ENCODE data around the gene IL22RA2.

Gene IL22RA2

DNA sequence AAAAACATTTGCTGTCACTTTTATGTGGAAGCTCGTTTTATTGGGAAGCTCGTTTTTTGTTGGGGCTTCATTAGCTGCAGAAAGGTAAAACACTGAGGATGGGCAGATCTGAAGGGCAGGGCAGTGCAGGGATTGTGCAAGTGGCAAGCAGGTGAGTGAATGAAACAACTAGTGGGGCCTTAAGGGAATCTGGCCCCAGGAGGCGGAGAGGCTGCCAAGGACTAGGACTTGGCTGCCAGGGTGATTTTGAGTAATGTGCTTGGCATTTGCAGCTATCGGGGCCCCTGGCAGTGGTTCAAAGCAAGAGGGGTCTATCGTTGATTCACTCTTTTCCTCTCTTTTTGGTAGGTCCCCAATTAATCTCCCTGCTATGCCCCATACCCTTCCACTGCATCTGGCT is 11.5 kb downstream of the IL22RA2 start:
- Histone ChIP-seq H3K23ac (ENCODE audit: low read length) (no peak overlapping the region), H3K79me2 (ENCODE audit: control insufficient read depth, insufficient read depth, low read length, poor library complexity) (no peaks in the 10 kb centered on the region), H3K79me1 (ENCODE audit: low read length) (no peaks in the 10 kb centered on the region), H4K8ac (ENCODE audit: low read depth, low read length) (no peak overlapping the region), H3K4me1 (ENCODE audit: control insufficient read depth in 1 of 2, insufficient read depth in 2 of 2, low read length in 2 of 2) (no peaks in the 10 kb centered on the region), H3K14ac (ENCODE audit: low read length) (no peak overlapping the region), H3K4me2 (ENCODE audit: low read length) (no peak overlapping the region), H2BK5ac (ENCODE audit: low read depth, low read length, poor library complexity) (no peak overlapping the region), H4K12ac (ENCODE audit: low read depth, low read length) (no peak overlapping the region), H3K4me3 (ENCODE audit: low read depth, low read length) (no peak overlapping the region), H2BK12ac (ENCODE audit: low read length) (no peak overlapping the region), H3K27me3 (ENCODE audit: insufficient read depth, low read length) (no peaks in the 10 kb centered on the region), H2BK120ac (ENCODE audit: insufficient read depth, low read length, poor library complexity) (no peak overlapping the region), H3K4ac (ENCODE audit: low read depth, low read length) (no peak overlapping the region), H3K9me3 (ENCODE audit: insufficient read depth, low read depth, low read length) (peaks cover 13% of the 10 kb centered on the region), H3K36me3 (ENCODE audit: control insufficient read depth in 1 of 2, insufficient read depth in 2 of 2, low read length in 2 of 2) (peaks cover 0 to 4% of the 10 kb centered on the region in 2 experiments), H4K91ac (ENCODE audit: low read depth, low read length) (no peak overlapping the region), H2AFZ (ENCODE audit: insufficient read depth, low read length, poor library complexity) (no peak overlapping the region), H3K18ac (ENCODE audit: low read length) (no peak overlapping the region), H3K27ac (ENCODE audit: low read depth, low read length) (no peak overlapping the region), H2AK5ac (ENCODE audit: low read length) (no peak overlapping the region), H3K9ac (ENCODE audit: low read length) (no peak overlapping the region)
- no peak for DNase-seq
- WGBS (ENCODE audit: extremely low coverage, insufficient coverage, insufficient read length) = no CpG with 5 or more reads among the region's 5 CpGs

DNA sequence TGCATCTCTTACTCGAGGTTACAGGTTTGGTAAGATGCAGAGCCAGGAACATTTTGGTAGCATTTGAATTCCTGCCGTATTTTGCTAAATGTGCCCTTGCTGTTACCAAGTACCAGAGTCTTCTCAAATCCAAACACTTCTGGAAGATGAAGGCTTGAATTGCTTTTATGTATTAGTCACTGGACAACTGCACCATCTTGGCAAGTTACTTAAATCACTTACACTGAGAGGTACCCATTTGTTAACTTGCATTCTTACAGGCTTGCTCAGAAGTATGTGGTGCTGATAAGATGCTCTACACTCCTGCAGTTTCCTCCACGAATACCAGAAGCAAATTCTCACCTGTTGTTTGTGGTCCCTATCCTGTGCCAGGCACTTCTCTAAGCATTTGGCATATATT is 12.7 kb downstream of the IL22RA2 start:
- Histone ChIP-seq H3K4me2 (ENCODE audit: low read length) (no peak overlapping the region), H3K9ac (ENCODE audit: low read length) (no peak overlapping the region), H2AFZ (ENCODE audit: insufficient read depth, low read length, poor library complexity) (no peak overlapping the region), H3K27me3 (ENCODE audit: insufficient read depth, low read length) (no peaks in the 10 kb centered on the region), H3K4me3 (ENCODE audit: low read depth, low read length) (no peak overlapping the region), H3K23ac (ENCODE audit: low read length) (no peak overlapping the region), H4K8ac (ENCODE audit: low read depth, low read length) (no peak overlapping the region), H3K4me1 (ENCODE audit: control insufficient read depth in 1 of 2, insufficient read depth in 2 of 2, low read length in 2 of 2) (no peaks in the 10 kb centered on the region), H3K79me2 (ENCODE audit: control insufficient read depth, insufficient read depth, low read length, poor library complexity) (no peaks in the 10 kb centered on the region), H3K18ac (ENCODE audit: low read length) (no peak overlapping the region), H4K12ac (ENCODE audit: low read depth, low read length) (no peak overlapping the region), H2AK5ac (ENCODE audit: low read length) (no peak overlapping the region), H3K36me3 (ENCODE audit: control insufficient read depth in 1 of 2, insufficient read depth in 2 of 2, low read length in 2 of 2) (peaks cover 0 to 4% of the 10 kb centered on the region in 2 experiments), H3K27ac (ENCODE audit: low read depth, low read length) (no peak overlapping the region), H2BK5ac (ENCODE audit: low read depth, low read length, poor library complexity) (no peak overlapping the region), H3K79me1 (ENCODE audit: low read length) (no peaks in the 10 kb centered on the region), H3K14ac (ENCODE audit: low read length) (no peak overlapping the region), H2BK12ac (ENCODE audit: low read length) (no peak overlapping the region), H3K4ac (ENCODE audit: low read depth, low read length) (no peak overlapping the region), H2BK120ac (ENCODE audit: insufficient read depth, low read length, poor library complexity) (no peak overlapping the region), H3K9me3 (ENCODE audit: insufficient read depth, low read depth, low read length) (peaks cover 13% of the 10 kb centered on the region), H4K91ac (ENCODE audit: low read depth, low read length) (no peak overlapping the region)
- no CpG with 5 or more reads among the region's 3 CpGs for WGBS (ENCODE audit: extremely low coverage, insufficient coverage, insufficient read length)
- peak; percentile 61 to 90 for DNase-seq

DNA sequence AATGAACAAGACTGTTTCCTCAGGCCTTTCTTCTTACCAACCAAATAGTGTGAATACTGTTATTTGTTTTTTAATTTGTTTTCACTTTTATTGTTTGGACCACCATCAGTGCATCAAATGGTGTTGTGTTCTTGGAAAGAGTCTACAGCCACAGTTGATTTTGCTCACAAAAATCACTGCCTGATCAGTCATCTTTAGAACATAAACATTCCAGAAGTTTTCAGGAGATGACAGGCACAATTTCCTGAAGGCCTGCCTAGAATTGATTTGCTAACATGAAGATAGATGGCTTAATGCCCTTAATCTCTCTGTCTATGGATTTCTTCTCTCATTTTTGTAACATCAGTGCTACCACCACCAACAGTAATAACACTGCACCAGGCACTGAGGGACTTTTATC is 13.5 kb downstream of the IL22RA2 start:
- Histone ChIP-seq H3K23ac (ENCODE audit: low read length) (no peak overlapping the region), H3K36me3 (ENCODE audit: control insufficient read depth in 1 of 2, insufficient read depth in 2 of 2, low read length in 2 of 2) (peaks cover 0 to 4% of the 10 kb centered on the region in 2 experiments)

GRCh38 chr6:137157601-137158000 is 15.8 kb downstream of the IL22RA2 start:
- WGBS (ENCODE audit: extremely low coverage, insufficient coverage, insufficient read length) = no CpG with 5 or more reads among the region's 4 CpGs
- H2BK120ac ChIP-seq (ENCODE audit: insufficient read depth, low read length, poor library complexity) = no peak overlapping the region
- no peak overlapping the region for H3K18ac ChIP-seq (ENCODE audit: low read length)
- H3K27ac ChIP-seq (ENCODE audit: low read depth, low read length) = no peak overlapping the region
- H4K91ac ChIP-seq (ENCODE audit: low read depth, low read length) = no peak overlapping the region
- no peak overlapping the region for H3K4me2 ChIP-seq (ENCODE audit: low read length)
- H2BK12ac ChIP-seq (ENCODE audit: low read length) = no peak overlapping the region
- no peak overlapping the region for H2AK5ac ChIP-seq (ENCODE audit: low read length)
- no peak overlapping the region for H2AFZ ChIP-seq (ENCODE audit: insufficient read depth, low read length, poor library complexity)
- no peaks in the 10 kb centered on the region for H3K36me3 ChIP-seq (ENCODE audit: control insufficient read depth in 1 of 2, insufficient read depth in 2 of 2, low read length in 2 of 2)
- H2BK5ac ChIP-seq (ENCODE audit: low read depth, low read length, poor library complexity) = no peak overlapping the region
- peaks cover 2% of the 10 kb centered on the region for H3K9me3 ChIP-seq (ENCODE audit: insufficient read depth, low read depth, low read length)
- H3K27me3 ChIP-seq (ENCODE audit: insufficient read depth, low read length) = no peaks in the 10 kb centered on the region
- H3K23ac ChIP-seq (ENCODE audit: low read length) = no peak overlapping the region
- H3K9ac ChIP-seq (ENCODE audit: low read length) = no peak overlapping the region
- H3K79me2 ChIP-seq (ENCODE audit: control insufficient read depth, insufficient read depth, low read length, poor library complexity) = no peaks in the 10 kb centered on the region
- H3K4me1 ChIP-seq (ENCODE audit: control insufficient read depth in 1 of 2, insufficient read depth in 2 of 2, low read length in 2 of 2) = no peaks in the 10 kb centered on the region
- H3K4me3 ChIP-seq (ENCODE audit: low read depth, low read length) = no peak overlapping the region
- no peak overlapping the region for H3K4ac ChIP-seq (ENCODE audit: low read depth, low read length)
- no peak overlapping the region for H3K14ac ChIP-seq (ENCODE audit: low read length)
- H3K79me1 ChIP-seq (ENCODE audit: low read length) = no peaks in the 10 kb centered on the region
- no peak overlapping the region for H4K8ac ChIP-seq (ENCODE audit: low read depth, low read length)
- no peak overlapping the region for H4K12ac ChIP-seq (ENCODE audit: low read depth, low read length)
- DNase-seq = peak in 1 of 2 donors; percentile 24

More for the DNA sequence above, 13.5 kb downstream of the IL22RA2 start:
- Histone ChIP-seq H2BK5ac (ENCODE audit: low read depth, low read length, poor library complexity) (no peak overlapping the region), H3K9me3 (ENCODE audit: insufficient read depth, low read depth, low read length) (peaks cover 9% of the 10 kb centered on the region), H2BK12ac (ENCODE audit: low read length) (no peak overlapping the region), H3K27ac (ENCODE audit: low read depth, low read length) (no peak overlapping the region), H2AFZ (ENCODE audit: insufficient read depth, low read length, poor library complexity) (no peak overlapping the region), H3K4ac (ENCODE audit: low read depth, low read length) (no peak overlapping the region), H3K79me2 (ENCODE audit: control insufficient read depth, insufficient read depth, low read length, poor library complexity) (no peaks in the 10 kb centered on the region), H4K8ac (ENCODE audit: low read depth, low read length) (no peak overlapping the region), H3K4me3 (ENCODE audit: low read depth, low read length) (no peak overlapping the region), H3K4me1 (ENCODE audit: control insufficient read depth in 1 of 2, insufficient read depth in 2 of 2, low read length in 2 of 2) (no peaks in the 10 kb centered on the region), H3K27me3 (ENCODE audit: insufficient read depth, low read length) (no peaks in the 10 kb centered on the region), H3K79me1 (ENCODE audit: low read length) (no peaks in the 10 kb centered on the region), H3K4me2 (ENCODE audit: low read length) (no peak overlapping the region), H2BK120ac (ENCODE audit: insufficient read depth, low read length, poor library complexity) (no peak overlapping the region), H4K91ac (ENCODE audit: low read depth, low read length) (no peak overlapping the region), H3K9ac (ENCODE audit: low read length) (no peak overlapping the region), H2AK5ac (ENCODE audit: low read length) (no peak overlapping the region), H4K12ac (ENCODE audit: low read depth, low read length) (no peak overlapping the region), H3K14ac (ENCODE audit: low read length) (no peak overlapping the region), H3K18ac (ENCODE audit: low read length) (no peak overlapping the region)
- peak in 1 of 2 donors; percentile 57 for DNase-seq

All from trophoblast cell (in vitro differentiated cells and primary cell).